ENCODE data around the gene PDS5B. TPM values are rescaled to one million over a fixed set of nuclear protein-coding genes. Genes with fewer than 3 reads are reported as not detected.
A peak's percentile ranks its signal among the peaks of the same experiment; 100 is the strongest.

Gene PDS5B
- total RNA-seq, 4 donors from 2014 or later, result 10.0 to 91.3 (median 32.1) TPM

DNA sequence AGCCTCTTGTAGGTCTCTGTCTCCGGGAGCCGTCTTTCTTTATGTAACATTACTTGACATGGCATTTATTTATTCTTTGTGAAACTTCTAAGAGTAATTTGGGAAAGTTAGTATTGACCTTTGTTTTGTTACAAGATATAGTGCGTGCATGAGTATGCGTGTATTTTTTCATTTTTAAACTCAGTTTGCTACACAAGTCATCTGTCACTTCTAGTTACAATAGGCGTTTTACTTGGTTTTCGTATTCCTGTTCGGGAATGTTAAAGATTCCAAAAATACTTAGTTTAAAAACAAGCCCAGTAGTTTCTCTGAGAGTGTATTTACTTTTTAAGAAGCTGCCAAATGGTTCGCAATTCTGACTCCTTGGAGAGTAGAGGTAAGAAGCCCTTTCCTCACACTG is 3.2 kb downstream of the PDS5B start:
- no peaks in the 10 kb centered on the region for H3K36me3 ChIP-seq
- H3K9me3 ChIP-seq, result no peaks in the 10 kb centered on the region
- 46 to 58% methylated on average over 8 of the region's 8 CpGs for WGBS, 2 donors (ENCODE audit: low coverage in 1 of 2)
- DNase-seq, result no peak
- H3K4me3 ChIP-seq, result peak overlapping the region in 1 of 4 donors; percentile 4
- in situ Hi-C loops (cut with MboI; ENCODE audit: low pct_ligation_motif_present in 1 of 4, low pct_unique_long_range_greater_than_20kb in 1 of 4, low sequenced_read_pairs in 3 of 4) (loop anchor here (10.0 to 25.0 kb wide), 5 partner anchors 45 to 1123 kb away; partner anchors contain the start of gene KL (in 1 of the 4)), intact Hi-C loops (cut with DNase I; ENCODE audit: low total_unique reads) (loop anchor here (5.0 to 10.0 kb wide), 2 partner anchors 955 to 1133 kb away; no protein-coding TSS in a partner anchor)
- H3K4me1 ChIP-seq, result peaks cover 7 to 48% (median 25%) of the 10 kb centered on the region in 4 donors
- H3K27me3 ChIP-seq, result no peaks in the 10 kb centered on the region
- TF ChIP-seq POLR2AphosphoS5 (IDR thresholded peaks at IDR 0.05) (no peak), EP300 (IDR thresholded peaks at IDR 0.05; ENCODE audit: low read depth) (no peak), POLR2A (IDR thresholded peaks at IDR 0.05) (no peak)
- TF ChIP-seq, protein P1, sequence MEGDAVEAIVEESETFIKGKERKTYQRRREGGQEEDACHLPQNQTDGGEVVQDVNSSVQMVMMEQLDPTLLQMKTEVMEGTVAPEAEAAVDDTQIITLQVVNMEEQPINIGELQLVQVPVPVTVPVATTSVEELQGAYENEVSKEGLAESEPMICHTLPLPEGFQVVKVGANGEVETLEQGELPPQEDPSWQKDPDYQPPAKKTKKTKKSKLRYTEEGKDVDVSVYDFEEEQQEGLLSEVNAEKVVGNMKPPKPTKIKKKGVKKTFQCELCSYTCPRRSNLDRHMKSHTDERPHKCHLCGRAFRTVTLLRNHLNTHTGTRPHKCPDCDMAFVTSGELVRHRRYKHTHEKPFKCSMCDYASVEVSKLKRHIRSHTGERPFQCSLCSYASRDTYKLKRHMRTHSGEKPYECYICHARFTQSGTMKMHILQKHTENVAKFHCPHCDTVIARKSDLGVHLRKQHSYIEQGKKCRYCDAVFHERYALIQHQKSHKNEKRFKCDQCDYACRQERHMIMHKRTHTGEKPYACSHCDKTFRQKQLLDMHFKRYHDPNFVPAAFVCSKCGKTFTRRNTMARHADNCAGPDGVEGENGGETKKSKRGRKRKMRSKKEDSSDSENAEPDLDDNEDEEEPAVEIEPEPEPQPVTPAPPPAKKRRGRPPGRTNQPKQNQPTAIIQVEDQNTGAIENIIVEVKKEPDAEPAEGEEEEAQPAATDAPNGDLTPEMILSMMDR (IDR thresholded peaks at IDR 0.05), result no peak
- H3K27ac ChIP-seq, result peak overlapping the region; percentile 37 to 98 (median 97)

GRCh38 chr13:32590266-32590665 is 4.0 kb downstream of the PDS5B start:
- H3K27me3 ChIP-seq, result no peaks in the 10 kb centered on the region
- H3K4me1 ChIP-seq, result peaks cover 7 to 48% (median 24%) of the 10 kb centered on the region in 4 donors
- no peak overlapping the region for H3K4me3 ChIP-seq
- no peaks in the 10 kb centered on the region for H3K36me3 ChIP-seq
- intact Hi-C loops (cut with DNase I; ENCODE audit: low total_unique reads) (no loop called here), in situ Hi-C loops (cut with MboI; ENCODE audit: low pct_ligation_motif_present in 1 of 4, low pct_unique_long_range_greater_than_20kb in 1 of 4, low sequenced_read_pairs in 3 of 4) (loop anchor here (5.0 to 25.0 kb wide), 4 partner anchors 52 to 1122 kb away; partner anchors contain the start of gene KL (in 1 of the 4))
- H3K27ac ChIP-seq, result peak overlapping the region; percentile 35 to 98 (median 68)
- WGBS, 2 donors (ENCODE audit: low coverage in 1 of 2), result 49 to 54% methylated on average over 1 to 2 of the region's 2 CpGs
- H3K9me3 ChIP-seq, result no peaks in the 10 kb centered on the region
- no peak for DNase-seq
- TF ChIP-seq POLR2AphosphoS5 (IDR thresholded peaks at IDR 0.05) (no peak), EP300 (IDR thresholded peaks at IDR 0.05; ENCODE audit: low read depth) (no peak), POLR2A (IDR thresholded peaks at IDR 0.05) (no peak)
- TF ChIP-seq, protein P1 (IDR thresholded peaks at IDR 0.05), result no peak

DNA sequence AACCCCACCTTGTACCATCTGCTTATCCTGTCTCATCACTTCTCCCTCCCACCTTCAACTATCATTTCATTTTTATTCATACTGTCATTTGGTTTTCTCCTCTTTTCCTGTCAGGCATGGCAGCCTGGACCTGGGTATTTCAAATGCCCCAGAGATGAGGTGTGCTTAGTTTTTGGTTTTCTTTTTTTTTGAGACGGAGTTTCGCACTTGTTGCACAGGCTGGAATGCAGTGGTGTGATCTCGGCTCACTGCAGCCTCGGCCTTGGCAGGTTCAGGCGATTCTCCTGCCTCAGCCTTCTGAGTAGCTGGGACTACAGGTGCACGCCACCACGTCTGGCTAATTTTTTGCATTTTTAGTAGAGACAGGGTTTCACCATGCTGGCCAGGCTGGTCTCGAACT is 5.8 kb downstream of the PDS5B start:
- 89 to 95% methylated on average over 5 to 8 of the region's 8 CpGs for whole genome bisulfite sequencing, 2 donors (ENCODE audit: low coverage in 1 of 2)
- in situ Hi-C loops (cut with MboI; ENCODE audit: low pct_ligation_motif_present in 1 of 4, low pct_unique_long_range_greater_than_20kb in 1 of 4, low sequenced_read_pairs in 3 of 4) (loop anchor here (5.0 to 25.0 kb wide), 4 partner anchors 50 to 1120 kb away; partner anchors contain the start of gene KL (in 1 of the 4)), intact Hi-C loops (cut with DNase I; ENCODE audit: low total_unique reads) (no loop called here)
- H3K27me3 ChIP-seq, result no peaks in the 10 kb centered on the region
- no peaks in the 10 kb centered on the region for H3K9me3 ChIP-seq
- TF ChIP-seq POLR2A (IDR thresholded peaks at IDR 0.05) (no peak), EP300 (IDR thresholded peaks at IDR 0.05; ENCODE audit: low read depth) (no peak), POLR2AphosphoS5 (IDR thresholded peaks at IDR 0.05) (no peak)
- TF ChIP-seq, protein P1 (IDR thresholded peaks at IDR 0.05), result no peak
- H3K27ac ChIP-seq, result no peak overlapping the region
- no peak overlapping the region for H3K4me3 ChIP-seq
- no peaks in the 10 kb centered on the region for H3K36me3 ChIP-seq
- peaks cover 7 to 52% (median 22%) of the 10 kb centered on the region in 4 donors for H3K4me1 ChIP-seq
- no peak for DNase-seq

- no peak for DNase-seq
- Histone ChIP-seq H3K9me3 (no peaks in the 10 kb centered on the region), H3K27me3 (no peaks in the 10 kb centered on the region), H3K4me3 (no peak overlapping the region), H3K36me3 (no peaks in the 10 kb centered on the region), H3K27ac (no peak overlapping the region), H3K4me1 (peaks cover 7 to 37% (median 13%) of the 10 kb centered on the region in 4 donors)
- in situ Hi-C loops (cut with MboI; ENCODE audit: low pct_ligation_motif_present in 1 of 4, low pct_unique_long_range_greater_than_20kb in 1 of 4, low sequenced_read_pairs in 3 of 4), result loop anchor here (5.0 to 25.0 kb wide), 4 partner anchors 48 to 1118 kb away; partner anchors contain the start of gene KL (in 1 of the 4)
- intact Hi-C loops (cut with DNase I; ENCODE audit: low total_unique reads), result no loop called here
- TF ChIP-seq, protein P1 (IDR thresholded peaks at IDR 0.05), result no peak
- no peak for TF ChIP-seq POLR2A (IDR thresholded peaks at IDR 0.05)
- TF ChIP-seq EP300 (IDR thresholded peaks at IDR 0.05; ENCODE audit: low read depth), result no peak
- no peak for TF ChIP-seq POLR2AphosphoS5 (IDR thresholded peaks at IDR 0.05)
Observed at GRCh38 chr13:32594157-32594738, 8.0 kb downstream of the PDS5B start.
